PC-3 (cell line): Measurements from ENCODE around the gene IL34. TPM values are rescaled to one million over a fixed set of nuclear protein-coding genes. Genes with fewer than 3 reads are reported as not detected.

ENCODE experiments used
- ATAC-seq: fragments of 200-7000 bp; cut with Tn5 transposase; 2 replicates; pipeline ENCODE4 v1.9.1; 2020; ENCODE audit warnings: mild to moderate bottlenecking, moderate library complexity
- BruUV-seq: library from RNA; stranded (reverse); fragments of 400-500 nt; replicated peaks from 2 replicates; lab custom pipeline; 2021; lab: Mats Ljungman, UMichigan
- CTCF ChIA-PET: fragments of 300-600 bp; sonication (Branson Sonifier 250); formaldehyde crosslinking; loops from one replicate; lab custom pipeline; 2022; ENCODE audit warnings: antibody characterized with exemption; lab: Charles Lee
- POLR2A ChIA-PET: fragments of 300-600 bp; sonication (Branson Sonifier 250); formaldehyde crosslinking; loops from one replicate; lab custom pipeline; 2022; ENCODE audit warnings: antibody characterized with exemption; ENCODE audit not compliant: unreplicated experiment; lab: Charles Lee
- DNase-seq: peaks from one replicate; pipeline ENCODE4 v3.0.0-alpha.2; 2015
- H2AFZ ChIP-seq: fragments of 300-600 bp; sonication (generic); 2 replicates; pipeline ENCODE4 v1.6.0; 2016; ENCODE audit warnings: antibody characterized with exemption, low read length
- H3F3A ChIP-seq: fragments of 300-600 bp; sonication (generic); one replicate; pipeline ENCODE4 v1.6.0; 2017; ENCODE audit warnings: antibody characterized with exemption, low read length, control low read depth, mild to moderate bottlenecking; ENCODE audit not compliant: unreplicated experiment
- H3K27ac ChIP-seq: fragments of 300-600 bp; sonication (generic); 2 replicates; pipeline ENCODE4 v1.5.1; 2016; ENCODE audit warnings: mild to moderate bottlenecking, low read length
- H3K27me3 ChIP-seq: fragments of 300-600 bp; sonication (generic); 2 replicates; pipeline ENCODE4 v1.6.1; 2016; ENCODE audit warnings: low read length, mixed read lengths
- H3K36me3 ChIP-seq: fragments of 300-600 bp; sonication (generic); 2 replicates; pipeline ENCODE4 v1.6.1; 2016; ENCODE audit warnings: low read depth, mixed run types, low read length, mixed read lengths
- H3K4me1 ChIP-seq: fragments of 300-600 bp; sonication (generic); 2 replicates; pipeline ENCODE4 v1.5.1; 2016; ENCODE audit warnings: low read length; ENCODE audit not compliant: insufficient read depth
- H3K4me2 ChIP-seq: fragments of 300-600 bp; sonication (generic); 2 replicates; pipeline ENCODE4 v1.6.0; 2016; ENCODE audit warnings: low read length
- H3K4me3 ChIP-seq: fragments of 300-600 bp; sonication (generic); 2 replicates; pipeline ENCODE4 v1.5.1; 2016; ENCODE audit warnings: mild to moderate bottlenecking, low read length, mixed read lengths
- H3K79me2 ChIP-seq: fragments of 300-600 bp; sonication (generic); 2 replicates; pipeline ENCODE4 v1.6.1; 2017; ENCODE audit warnings: low read length, mixed read lengths
- H3K9ac ChIP-seq: fragments of 300-600 bp; sonication (generic); 2 replicates; pipeline ENCODE4 v1.6.0; 2016; ENCODE audit warnings: mild to moderate bottlenecking, low read length
- H3K9me2 ChIP-seq: fragments of 300-600 bp; sonication (generic); replicated peaks from 2 replicates; pipeline ENCODE4 v1.6.1; 2016; ENCODE audit warnings: mixed run types, low read length, mixed read lengths
- H3K9me3 ChIP-seq: fragments of 300-600 bp; sonication (generic); 2 replicates; pipeline ENCODE4 v1.6.1; 2016; ENCODE audit warnings: low read length, mixed read lengths
- H4K20me1 ChIP-seq: fragments of 300-600 bp; sonication (generic); 2 replicates; pipeline ENCODE4 v1.6.1; 2016; ENCODE audit warnings: low read length, mixed read lengths
- EZH2 ChIP-seq: fragments of 300-600 bp; sonication (generic); IDR thresholded peaks from one replicate; pipeline ENCODE4 v1.6.1; 2017; ENCODE audit warnings: antibody characterized with exemption, mild to moderate bottlenecking, low read length; ENCODE audit not compliant: unreplicated experiment
- EZH2phosphoT487 ChIP-seq: fragments of 300-600 bp; sonication (generic); IDR thresholded peaks from 2 replicates; pipeline ENCODE4 v1.6.1; 2018; ENCODE audit warnings: mild to moderate bottlenecking, antibody characterized with exemption, low read length, borderline replicate concordance
- intact Hi-C: fragments of 100-400 bp; cut with micrococcal nuclease; formaldehyde crosslinking; loops from 2 replicates; pipeline ENCODE4 v1.9.0; 2023
- total RNA-seq: library from RNA; depleted of rRNA; stranded (reverse); fragments of >200 nt; gene quantifications from 2 replicates; pipeline ENCODE4 v1.2.3, GENCODE V29; 2014
- TF ChIP-seq, protein P1 (sequence below): fragments of 300-600 bp; sonication (generic); conservative IDR thresholded peaks from 2 replicates; pipeline ENCODE4 v1.5.1; 2017; ENCODE audit warnings: antibody characterized with exemption, low read depth, mild to moderate bottlenecking, low read length

The IL34 gene
- total RNA-seq, 1 experiment from 2014 or later = not detected

DNA sequence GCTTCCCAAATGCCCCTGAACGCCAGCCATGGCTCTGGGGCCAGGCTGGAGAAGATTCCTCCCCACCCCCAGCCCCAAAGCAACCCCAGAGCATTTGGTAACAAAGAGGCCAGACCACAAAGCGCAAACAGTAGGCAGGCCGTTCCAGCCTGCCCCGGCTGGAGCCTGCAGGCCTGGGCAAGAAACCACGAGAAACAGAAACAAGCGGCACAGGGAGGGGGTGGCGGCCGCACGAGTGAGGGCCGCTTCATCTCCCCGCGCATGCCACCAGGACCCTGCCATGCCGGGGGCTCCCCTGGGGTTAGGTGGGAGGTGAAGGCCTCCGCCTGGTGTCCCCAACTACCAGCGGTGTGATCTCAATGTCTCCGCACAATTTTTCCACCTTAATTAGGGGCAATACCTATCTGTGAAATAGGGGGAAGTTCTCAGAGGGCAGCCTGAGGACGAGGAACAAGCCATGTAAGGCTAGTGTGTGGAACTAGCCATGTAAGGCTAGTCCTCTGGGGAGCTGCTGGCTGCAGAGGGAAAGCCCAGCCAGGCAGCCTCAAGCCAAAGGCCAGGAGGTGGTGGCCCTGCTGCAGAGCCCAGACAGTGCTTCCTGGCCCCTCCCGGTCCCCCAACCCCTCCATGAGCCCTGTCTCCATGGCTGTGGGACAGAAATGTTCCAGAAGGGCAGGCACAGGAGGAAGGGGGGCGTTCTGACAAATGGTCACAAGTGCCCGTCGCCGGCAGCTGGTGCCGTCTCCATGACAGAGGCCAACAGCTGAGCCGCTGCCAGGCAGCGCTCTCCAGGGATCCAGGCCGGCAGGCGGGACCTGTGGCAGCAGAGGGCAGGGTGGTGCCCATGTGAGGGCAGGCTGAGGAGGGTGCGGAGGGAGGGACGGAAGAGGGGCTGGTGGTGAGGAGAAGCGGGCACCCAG is 54.0 kb downstream of the IL34 start:
- no peaks in the 10 kb centered on the region for H3K9me2 ChIP-seq
- no peak overlapping the region for H3K4me3 ChIP-seq
- H3K9ac ChIP-seq = no peak overlapping the region
- no peaks in the 10 kb centered on the region for H3K36me3 ChIP-seq
- no peaks in the 10 kb centered on the region for H3K9me3 ChIP-seq
- H2AFZ ChIP-seq = no peak overlapping the region
- TF ChIP-seq EZH2phosphoT487 (no peak), EZH2 (no peak)
- TF ChIP-seq, protein P1, sequence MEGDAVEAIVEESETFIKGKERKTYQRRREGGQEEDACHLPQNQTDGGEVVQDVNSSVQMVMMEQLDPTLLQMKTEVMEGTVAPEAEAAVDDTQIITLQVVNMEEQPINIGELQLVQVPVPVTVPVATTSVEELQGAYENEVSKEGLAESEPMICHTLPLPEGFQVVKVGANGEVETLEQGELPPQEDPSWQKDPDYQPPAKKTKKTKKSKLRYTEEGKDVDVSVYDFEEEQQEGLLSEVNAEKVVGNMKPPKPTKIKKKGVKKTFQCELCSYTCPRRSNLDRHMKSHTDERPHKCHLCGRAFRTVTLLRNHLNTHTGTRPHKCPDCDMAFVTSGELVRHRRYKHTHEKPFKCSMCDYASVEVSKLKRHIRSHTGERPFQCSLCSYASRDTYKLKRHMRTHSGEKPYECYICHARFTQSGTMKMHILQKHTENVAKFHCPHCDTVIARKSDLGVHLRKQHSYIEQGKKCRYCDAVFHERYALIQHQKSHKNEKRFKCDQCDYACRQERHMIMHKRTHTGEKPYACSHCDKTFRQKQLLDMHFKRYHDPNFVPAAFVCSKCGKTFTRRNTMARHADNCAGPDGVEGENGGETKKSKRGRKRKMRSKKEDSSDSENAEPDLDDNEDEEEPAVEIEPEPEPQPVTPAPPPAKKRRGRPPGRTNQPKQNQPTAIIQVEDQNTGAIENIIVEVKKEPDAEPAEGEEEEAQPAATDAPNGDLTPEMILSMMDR = no peak
- ChIA-PET CTCF (interaction anchor here (0.5 kb wide), 1 partner anchor 61 kb away, joined by 3 read pairs; no protein-coding TSS in a partner anchor), POLR2A (no interaction called here)
- DNase-seq (no peak), ATAC-seq (no peak)
- intact Hi-C loops = no loop called here
- no peaks in the 10 kb centered on the region for H3F3A ChIP-seq
- H3K4me1 ChIP-seq = peaks cover 20% of the 10 kb centered on the region
- H3K79me2 ChIP-seq = no peaks in the 10 kb centered on the region
- H3K4me2 ChIP-seq = no peak overlapping the region
- no TSS peak for BruUV-seq
- H4K20me1 ChIP-seq = no peaks in the 10 kb centered on the region
- H3K27ac ChIP-seq = no peak overlapping the region
- H3K27me3 ChIP-seq = no peaks in the 10 kb centered on the region

DNA sequence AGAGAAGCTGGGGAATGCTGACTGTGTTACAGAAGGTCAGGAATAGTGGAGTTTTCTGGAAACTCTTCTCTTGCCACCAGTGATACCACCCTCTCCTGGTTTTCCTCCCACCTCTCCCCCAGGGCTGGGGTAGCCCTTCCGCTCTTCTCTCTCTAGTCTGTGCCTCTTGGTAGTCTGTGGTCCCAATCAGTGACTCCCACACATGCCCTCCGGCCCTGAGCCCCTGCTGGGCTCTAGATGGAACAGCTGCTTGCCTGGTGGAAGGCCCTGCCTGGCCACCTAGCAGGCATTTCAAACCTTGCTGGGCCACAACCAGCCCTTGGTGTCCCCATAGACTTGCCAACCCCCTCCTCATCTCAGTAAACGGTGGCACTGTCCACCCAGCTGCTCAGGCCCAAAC is 54.7 kb downstream of the IL34 start:
- DNase-seq = no peak
- CTCF ChIA-PET = no interaction called here
- POLR2A ChIA-PET = no interaction called here
- no peaks in the 10 kb centered on the region for H3K27me3 ChIP-seq
- no peaks in the 10 kb centered on the region for H3K9me3 ChIP-seq
- H3K4me1 ChIP-seq = peaks cover 16% of the 10 kb centered on the region
- H2AFZ ChIP-seq = no peak overlapping the region
- H3K9me2 ChIP-seq = no peaks in the 10 kb centered on the region
- H3K27ac ChIP-seq = no peak overlapping the region
- ATAC-seq = no peak
- TF ChIP-seq EZH2 (no peak), EZH2phosphoT487 (no peak)
- TF ChIP-seq, protein P1 = no peak
- BruUV-seq = no TSS peak
- H3K4me2 ChIP-seq = no peak overlapping the region
- H3K9ac ChIP-seq = no peak overlapping the region
- intact Hi-C loops = no loop called here
- H3K4me3 ChIP-seq = no peak overlapping the region
- no peaks in the 10 kb centered on the region for H3K36me3 ChIP-seq
- H3K79me2 ChIP-seq = no peaks in the 10 kb centered on the region
- H4K20me1 ChIP-seq = no peaks in the 10 kb centered on the region
- no peaks in the 10 kb centered on the region for H3F3A ChIP-seq

DNA sequence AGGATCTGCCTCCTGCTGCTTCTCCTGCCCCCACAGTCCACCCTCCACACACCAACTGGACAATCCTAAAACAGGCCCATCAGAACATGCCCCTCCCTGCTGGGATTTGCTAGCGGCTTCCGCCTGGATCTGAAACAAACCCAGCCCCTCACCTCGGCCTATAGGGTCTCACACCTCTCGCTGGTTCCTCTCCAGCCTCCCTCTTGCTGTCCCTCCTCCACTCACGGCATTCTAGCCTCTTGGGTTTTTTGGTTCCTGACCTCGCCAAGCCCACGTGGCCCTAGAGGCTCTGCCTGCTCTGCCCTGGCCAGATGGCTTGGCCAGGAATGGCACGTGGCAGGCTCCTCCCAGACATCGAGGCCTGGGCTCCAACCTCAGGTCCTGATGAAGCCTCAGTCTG is 55.2 kb downstream of the IL34 start:
- H3K27me3 ChIP-seq = no peaks in the 10 kb centered on the region
- peaks cover 18% of the 10 kb centered on the region for H3K4me1 ChIP-seq
- no peaks in the 10 kb centered on the region for H3K79me2 ChIP-seq
- H3K9me2 ChIP-seq = no peaks in the 10 kb centered on the region
- POLR2A ChIA-PET = no interaction called here
- no peak overlapping the region for H2AFZ ChIP-seq
- no peak for DNase-seq
- CTCF ChIA-PET = no interaction called here
- ATAC-seq = no peak
- H3K9ac ChIP-seq = no peak overlapping the region
- no peak overlapping the region for H3K27ac ChIP-seq
- no peak for TF ChIP-seq EZH2
- TF ChIP-seq, protein P1 = no peak
- TF ChIP-seq EZH2phosphoT487 = no peak
- H3K4me3 ChIP-seq = no peak overlapping the region
- H4K20me1 ChIP-seq = no peaks in the 10 kb centered on the region
- no TSS peak for BruUV-seq
- intact Hi-C loops = no loop called here
- no peaks in the 10 kb centered on the region for H3F3A ChIP-seq
- no peak overlapping the region for H3K4me2 ChIP-seq
- H3K36me3 ChIP-seq = no peaks in the 10 kb centered on the region
- H3K9me3 ChIP-seq = no peaks in the 10 kb centered on the region
